ENCODE results near the gene SPG11. TPM values are rescaled to one million over a fixed set of nuclear protein-coding genes. Genes with fewer than 3 reads are reported as not detected.

SPG11 gene
- total and polyA plus RNA-seq, 9 of the 15 experiments (the other 6 are each of a cell fraction or from before 2014, with no cell fraction given): 23.3 to 71.2 (median 45.6) TPM

DNA sequence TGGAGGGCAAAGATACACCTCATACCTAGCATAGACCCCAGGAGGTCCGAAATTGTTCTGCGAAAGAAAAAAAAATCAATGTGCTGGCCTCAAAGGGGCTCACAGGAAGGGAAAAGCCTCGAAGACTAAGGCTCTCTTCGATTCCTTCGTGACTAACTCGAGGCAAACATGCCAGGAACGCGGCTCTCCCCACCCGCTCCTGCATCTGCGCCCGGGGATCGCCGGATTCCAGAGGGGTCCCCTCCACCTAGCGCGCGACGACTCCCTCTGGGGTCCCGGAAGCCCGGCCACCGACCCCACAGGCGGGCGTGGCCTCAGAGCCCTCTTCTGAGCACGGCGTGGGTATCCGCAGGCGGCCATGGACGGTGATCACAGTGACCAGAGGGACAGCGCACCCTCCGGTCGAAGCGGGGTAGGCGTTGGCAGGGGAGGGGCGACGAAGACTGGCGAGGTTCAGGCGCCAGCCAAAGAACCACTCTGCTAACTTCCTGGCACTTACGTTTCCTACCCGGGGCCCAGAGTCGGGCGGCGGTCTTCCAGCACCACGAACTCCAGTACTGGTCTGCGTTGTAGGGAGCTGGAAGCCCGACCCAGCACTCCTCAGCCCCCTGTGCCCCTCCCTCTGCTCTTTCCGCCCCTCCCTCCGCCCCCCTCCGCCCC, 127.0 kb downstream of the SPG11 start (continued):
- TF ChIP-seq, protein P1, sequence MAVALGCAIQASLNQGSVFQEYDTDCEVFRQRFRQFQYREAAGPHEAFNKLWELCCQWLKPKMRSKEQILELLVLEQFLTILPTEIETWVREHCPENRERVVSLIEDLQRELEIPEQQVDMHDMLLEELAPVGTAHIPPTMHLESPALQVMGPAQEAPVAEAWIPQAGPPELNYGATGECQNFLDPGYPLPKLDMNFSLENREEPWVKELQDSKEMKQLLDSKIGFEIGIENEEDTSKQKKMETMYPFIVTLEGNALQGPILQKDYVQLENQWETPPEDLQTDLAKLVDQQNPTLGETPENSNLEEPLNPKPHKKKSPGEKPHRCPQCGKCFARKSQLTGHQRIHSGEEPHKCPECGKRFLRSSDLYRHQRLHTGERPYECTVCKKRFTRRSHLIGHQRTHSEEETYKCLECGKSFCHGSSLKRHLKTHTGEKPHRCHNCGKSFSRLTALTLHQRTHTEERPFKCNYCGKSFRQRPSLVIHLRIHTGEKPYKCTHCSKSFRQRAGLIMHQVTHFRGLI (CRISPR knock-in tag; IDR thresholded peaks at IDR 0.05): no peak
- TF ChIP-seq, protein P2, sequence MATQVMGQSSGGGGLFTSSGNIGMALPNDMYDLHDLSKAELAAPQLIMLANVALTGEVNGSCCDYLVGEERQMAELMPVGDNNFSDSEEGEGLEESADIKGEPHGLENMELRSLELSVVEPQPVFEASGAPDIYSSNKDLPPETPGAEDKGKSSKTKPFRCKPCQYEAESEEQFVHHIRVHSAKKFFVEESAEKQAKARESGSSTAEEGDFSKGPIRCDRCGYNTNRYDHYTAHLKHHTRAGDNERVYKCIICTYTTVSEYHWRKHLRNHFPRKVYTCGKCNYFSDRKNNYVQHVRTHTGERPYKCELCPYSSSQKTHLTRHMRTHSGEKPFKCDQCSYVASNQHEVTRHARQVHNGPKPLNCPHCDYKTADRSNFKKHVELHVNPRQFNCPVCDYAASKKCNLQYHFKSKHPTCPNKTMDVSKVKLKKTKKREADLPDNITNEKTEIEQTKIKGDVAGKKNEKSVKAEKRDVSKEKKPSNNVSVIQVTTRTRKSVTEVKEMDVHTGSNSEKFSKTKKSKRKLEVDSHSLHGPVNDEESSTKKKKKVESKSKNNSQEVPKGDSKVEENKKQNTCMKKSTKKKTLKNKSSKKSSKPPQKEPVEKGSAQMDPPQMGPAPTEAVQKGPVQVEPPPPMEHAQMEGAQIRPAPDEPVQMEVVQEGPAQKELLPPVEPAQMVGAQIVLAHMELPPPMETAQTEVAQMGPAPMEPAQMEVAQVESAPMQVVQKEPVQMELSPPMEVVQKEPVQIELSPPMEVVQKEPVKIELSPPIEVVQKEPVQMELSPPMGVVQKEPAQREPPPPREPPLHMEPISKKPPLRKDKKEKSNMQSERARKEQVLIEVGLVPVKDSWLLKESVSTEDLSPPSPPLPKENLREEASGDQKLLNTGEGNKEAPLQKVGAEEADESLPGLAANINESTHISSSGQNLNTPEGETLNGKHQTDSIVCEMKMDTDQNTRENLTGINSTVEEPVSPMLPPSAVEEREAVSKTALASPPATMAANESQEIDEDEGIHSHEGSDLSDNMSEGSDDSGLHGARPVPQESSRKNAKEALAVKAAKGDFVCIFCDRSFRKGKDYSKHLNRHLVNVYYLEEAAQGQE (IDR thresholded peaks at IDR 0.05; ENCODE audit: borderline replicate concordance): no peak
- TF ChIP-seq, protein P2 (CRISPR knock-in tag; IDR thresholded peaks at IDR 0.05; ENCODE audit: low read depth): no peak
- TF ChIP-seq, protein P3, sequence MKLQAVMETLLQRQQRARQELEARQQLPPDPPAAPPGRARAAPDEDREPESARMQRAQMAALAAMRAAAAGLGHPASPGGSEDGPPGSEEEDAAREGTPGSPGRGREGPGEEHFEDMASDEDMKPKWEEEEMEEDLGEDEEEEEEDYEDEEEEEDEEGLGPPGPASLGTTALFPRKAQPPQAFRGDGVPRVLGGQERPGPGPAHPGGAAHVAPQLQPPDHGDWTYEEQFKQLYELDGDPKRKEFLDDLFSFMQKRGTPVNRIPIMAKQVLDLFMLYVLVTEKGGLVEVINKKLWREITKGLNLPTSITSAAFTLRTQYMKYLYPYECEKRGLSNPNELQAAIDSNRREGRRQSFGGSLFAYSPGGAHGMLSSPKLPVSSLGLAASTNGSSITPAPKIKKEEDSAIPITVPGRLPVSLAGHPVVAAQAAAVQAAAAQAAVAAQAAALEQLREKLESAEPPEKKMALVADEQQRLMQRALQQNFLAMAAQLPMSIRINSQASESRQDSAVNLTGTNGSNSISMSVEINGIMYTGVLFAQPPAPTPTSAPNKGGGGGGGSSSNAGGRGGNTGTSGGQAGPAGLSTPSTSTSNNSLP (IDR thresholded peaks at IDR 0.05; ENCODE audit: borderline replicate concordance, low read depth, low read length): no peak
- no peak for TF ChIP-seq SNIP1 (IDR thresholded peaks at IDR 0.05; ENCODE audit: low read depth)
- peak; percentile 67 for TF ChIP-seq ETV5 (CRISPR knock-in tag; IDR thresholded peaks at IDR 0.05; ENCODE audit: low read depth)
- TF ChIP-seq, protein P4, sequence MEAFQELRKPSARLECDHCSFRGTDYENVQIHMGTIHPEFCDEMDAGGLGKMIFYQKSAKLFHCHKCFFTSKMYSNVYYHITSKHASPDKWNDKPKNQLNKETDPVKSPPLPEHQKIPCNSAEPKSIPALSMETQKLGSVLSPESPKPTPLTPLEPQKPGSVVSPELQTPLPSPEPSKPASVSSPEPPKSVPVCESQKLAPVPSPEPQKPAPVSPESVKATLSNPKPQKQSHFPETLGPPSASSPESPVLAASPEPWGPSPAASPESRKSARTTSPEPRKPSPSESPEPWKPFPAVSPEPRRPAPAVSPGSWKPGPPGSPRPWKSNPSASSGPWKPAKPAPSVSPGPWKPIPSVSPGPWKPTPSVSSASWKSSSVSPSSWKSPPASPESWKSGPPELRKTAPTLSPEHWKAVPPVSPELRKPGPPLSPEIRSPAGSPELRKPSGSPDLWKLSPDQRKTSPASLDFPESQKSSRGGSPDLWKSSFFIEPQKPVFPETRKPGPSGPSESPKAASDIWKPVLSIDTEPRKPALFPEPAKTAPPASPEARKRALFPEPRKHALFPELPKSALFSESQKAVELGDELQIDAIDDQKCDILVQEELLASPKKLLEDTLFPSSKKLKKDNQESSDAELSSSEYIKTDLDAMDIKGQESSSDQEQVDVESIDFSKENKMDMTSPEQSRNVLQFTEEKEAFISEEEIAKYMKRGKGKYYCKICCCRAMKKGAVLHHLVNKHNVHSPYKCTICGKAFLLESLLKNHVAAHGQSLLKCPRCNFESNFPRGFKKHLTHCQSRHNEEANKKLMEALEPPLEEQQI (IDR thresholded peaks at IDR 0.05): no peak
- TF ChIP-seq ZNF589 (CRISPR knock-in tag; IDR thresholded peaks at IDR 0.05; ENCODE audit: low read depth): no peak
- TF ChIP-seq HDAC6 (IDR thresholded peaks at IDR 0.05; ENCODE audit: low read depth, low read length): no peak
- no peak for TF ChIP-seq SLC30A9 (CRISPR knock-in tag; IDR thresholded peaks at IDR 0.05)
- TF ChIP-seq NCOA1 (IDR thresholded peaks at IDR 0.05; ENCODE audit: low read depth): no peak
- TF ChIP-seq NCOR1 (IDR thresholded peaks at IDR 0.05): no peak
- TF ChIP-seq ZNF780A (CRISPR knock-in tag; IDR thresholded peaks at IDR 0.05): no peak
- TF ChIP-seq SUPT5H (IDR thresholded peaks at IDR 0.05): no peak; the same call in none of the 2 replicates
- TF ChIP-seq ETS2 (tag; IDR thresholded peaks at IDR 0.05; ENCODE audit: borderline replicate concordance, poor library complexity, severe bottlenecking): no peak

Data from K562 (cell line).